HG03108 (cell line): ENCODE results near the gene HERPUD1.
"Not testable (repeated sequence)": the region's sequence is repeated elsewhere in the genome, so short reads cannot be mapped to it uniquely, and the experiment has no call there.

Experiments used
- ATAC-seq: cut with Tn5 transposase; IDR thresholded peaks from one replicate; pipeline ENCODE4 v1.9.1; 2021; ENCODE audit warnings: moderate library complexity; ENCODE audit not compliant: unreplicated experiment

HERPUD1 gene

DNA sequence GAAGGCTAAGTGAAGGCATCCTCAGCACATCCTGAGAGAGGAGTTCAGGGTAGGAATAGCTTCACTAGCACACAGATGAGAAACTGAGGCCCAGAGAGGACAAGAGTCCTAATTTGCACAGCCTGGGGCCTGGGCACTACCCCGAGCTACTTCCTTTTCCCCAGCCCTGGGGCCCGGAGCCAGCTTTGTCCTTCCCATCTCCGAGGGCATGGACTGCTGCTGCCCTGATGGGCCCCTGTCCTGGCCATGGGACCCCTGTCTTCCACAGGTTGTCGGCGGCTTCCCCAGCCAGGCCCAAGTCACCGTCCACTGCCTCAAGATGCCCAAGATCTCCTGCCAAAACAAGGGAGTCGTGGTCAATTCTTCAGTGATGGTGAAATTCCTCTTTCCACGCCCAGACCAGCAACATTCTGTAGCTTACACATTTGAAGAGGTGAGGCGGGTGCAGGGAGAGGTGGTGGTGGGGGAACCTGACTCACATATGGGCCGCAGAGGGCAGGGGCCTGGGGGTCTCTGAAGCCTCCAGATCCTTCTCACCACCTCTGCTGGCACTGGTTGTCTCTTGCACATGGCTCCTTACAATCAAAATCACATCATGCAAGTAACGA lies 46.0 kb downstream of the HERPUD1 start:
- ATAC-seq: no peak

DNA sequence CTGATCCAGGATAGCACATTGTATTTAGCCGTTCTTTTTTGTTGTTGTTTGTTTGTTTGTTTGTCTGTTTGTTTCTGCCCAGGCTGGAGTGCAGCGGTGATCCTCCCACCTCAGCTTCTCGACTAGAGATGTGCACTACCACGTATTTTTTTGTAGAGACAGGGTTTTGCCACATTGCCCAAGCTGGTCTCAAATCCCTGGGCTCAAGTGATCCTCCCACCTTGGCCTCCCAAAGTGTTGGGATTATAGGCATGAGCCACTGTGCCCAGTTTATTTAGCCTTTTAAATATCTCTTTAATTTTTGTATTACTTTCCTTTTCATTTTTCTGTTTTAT lies 48.2 kb downstream of the HERPUD1 start:
- no peak for ATAC-seq

DNA sequence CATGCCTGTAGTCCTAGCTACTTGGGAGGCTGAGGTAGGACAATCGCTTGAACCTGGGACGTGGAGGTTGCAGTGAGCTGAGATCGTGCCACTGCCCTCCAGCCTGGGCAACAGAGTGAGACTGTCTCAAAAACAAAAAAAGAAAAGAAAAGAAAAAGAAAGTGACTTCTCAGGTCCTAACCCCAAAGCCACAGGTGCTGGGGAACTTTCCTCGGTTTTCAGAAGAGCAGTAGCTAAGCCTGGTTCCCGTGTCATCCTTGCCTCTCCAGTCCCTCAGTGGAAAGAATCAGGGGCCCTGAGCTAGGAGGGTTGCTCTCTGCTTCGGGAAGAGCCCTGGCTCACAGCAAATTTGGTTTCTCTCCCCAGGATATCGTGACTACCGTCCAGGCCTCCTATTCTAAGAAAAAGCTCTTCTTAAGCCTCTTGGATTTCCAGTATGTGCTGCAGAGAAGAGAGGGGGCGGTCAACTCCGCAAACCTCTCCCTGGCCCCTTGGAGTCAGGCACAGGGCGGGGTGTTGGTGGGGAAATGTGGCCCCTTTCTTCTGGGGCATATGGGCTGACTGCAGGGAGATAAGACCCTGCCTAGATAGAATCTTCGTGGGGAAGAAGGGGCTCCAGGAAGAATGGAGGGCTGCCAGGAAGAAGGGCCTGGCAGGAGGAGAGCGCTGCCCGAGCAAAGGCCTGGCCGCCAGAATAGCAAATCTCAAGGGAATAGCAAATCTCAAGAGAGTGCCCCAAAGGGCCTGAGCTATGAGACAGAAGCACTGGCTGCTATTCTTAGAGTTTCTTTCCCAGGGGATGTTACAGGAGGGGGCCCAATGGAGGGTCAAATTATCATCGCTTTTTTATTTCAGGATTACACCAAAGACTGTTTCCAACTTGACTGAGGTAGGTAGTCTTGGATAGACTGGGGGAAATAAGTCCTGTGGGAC lies 49.1 kb downstream of the HERPUD1 start:
- ATAC-seq: no peak

GRCh38 chr16:56981729-56982271 lies 49.9 kb downstream of the HERPUD1 start:
- no peak for ATAC-seq

GRCh38 chr16:56982695-56983094 lies 50.8 kb downstream of the HERPUD1 start:
- ATAC-seq: no peak

- no peak for ATAC-seq
Measured at GRCh38 chr16:56983211-56983751, 51.3 kb downstream of the HERPUD1 start.

DNA sequence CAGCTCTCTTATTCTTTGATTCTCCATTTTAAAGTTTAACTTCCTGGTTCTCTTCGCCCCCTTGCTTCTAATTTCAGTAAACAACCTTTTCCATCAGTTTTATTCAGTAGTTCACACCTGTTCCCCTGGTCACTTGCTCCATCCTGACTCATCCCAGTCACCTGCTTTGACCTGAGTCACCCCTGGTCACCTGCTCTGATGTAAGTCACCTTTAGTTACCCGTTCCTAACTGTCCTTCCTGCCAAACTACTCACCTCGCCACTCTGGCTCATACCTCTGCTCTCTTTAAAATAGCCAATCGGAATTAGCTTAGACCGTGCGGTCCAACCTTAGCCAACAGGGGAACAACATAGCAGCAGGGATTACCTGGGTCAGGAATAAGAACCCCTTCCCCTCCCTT lies 52.7 kb downstream of the HERPUD1 start:
- ATAC-seq: no peak

- ATAC-seq: no peak
Measured at GRCh38 chr16:56985288-56985961, 53.5 kb downstream of the HERPUD1 start.

- no peak for ATAC-seq
Measured at GRCh38 chr16:56985962-56986360, 54.0 kb downstream of the HERPUD1 start.

DNA sequence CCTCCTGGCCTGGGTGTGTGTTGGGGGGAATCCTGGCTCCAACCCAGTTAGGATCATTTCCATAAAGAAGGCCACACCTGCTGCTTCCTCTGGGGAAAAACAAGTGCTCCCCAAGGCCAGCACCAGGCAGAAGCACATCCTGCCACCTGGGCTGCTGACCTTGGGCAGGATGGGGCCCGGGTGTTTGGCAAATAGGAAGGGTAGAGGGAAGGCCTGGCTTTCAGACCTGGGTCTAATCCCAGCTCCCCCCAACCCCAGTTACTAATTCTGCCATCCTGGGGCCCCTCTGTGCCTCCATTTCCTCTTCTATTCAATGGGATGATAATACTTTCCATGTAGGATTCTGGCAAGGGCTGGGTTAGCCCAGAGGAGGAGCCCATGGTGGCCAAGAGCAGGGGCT lies 54.4 kb downstream of the HERPUD1 start:
- ATAC-seq: no peak

GRCh38 chr16:56986908-56987307 lies 55.0 kb downstream of the HERPUD1 start:
- not testable (repeated sequence) for ATAC-seq

- no peak for ATAC-seq
Measured at GRCh38 chr16:56987692-56988091, 55.8 kb downstream of the HERPUD1 start.

DNA sequence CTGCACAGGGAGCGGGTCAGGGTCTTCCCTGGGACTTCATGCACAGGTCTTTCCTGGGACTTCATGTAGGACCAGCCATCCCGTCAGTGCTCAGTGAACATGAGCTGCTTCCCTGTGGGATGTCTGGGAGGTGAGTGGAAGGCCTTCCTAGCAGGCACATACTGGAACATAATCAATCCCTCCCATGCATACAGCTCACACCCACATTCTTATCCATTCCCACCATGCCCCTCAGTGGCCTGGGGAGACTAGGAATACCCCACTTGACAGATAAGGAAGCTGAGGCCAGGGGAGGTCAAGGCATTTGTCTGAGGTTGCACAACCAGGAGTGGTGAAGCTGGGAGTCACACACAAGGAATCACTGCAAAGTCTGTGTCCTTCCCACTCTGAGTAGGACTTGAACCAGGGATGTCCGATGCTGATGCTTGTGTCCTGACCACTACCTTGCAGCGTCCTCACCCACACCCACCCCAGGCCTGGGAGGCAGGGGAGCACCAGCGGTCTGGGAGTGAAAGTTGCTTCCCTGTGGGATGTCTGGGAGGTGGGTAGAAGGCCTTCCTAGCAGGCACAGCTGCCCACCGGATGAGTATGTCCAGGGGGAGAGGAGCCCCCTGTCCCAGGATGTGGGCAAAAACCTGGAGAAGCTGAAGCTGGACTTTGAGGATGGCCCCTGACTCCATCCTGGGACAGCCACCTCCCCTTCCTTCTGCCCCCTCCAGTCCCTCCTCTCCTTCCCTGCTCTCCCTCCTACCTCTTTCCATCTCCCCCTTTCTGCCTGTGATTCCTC lies 56.4 kb downstream of the HERPUD1 start:
- no peak for ATAC-seq

- ATAC-seq: peak; percentile 64
Measured at GRCh38 chr16:56988948-56989945, 57.3 kb downstream of the HERPUD1 start, which contains the start of gene NLRC5. Gene NLRC5, plus strand, starts transcription at chr16:56989557. Its CDS starts 31,156 bp downstream, at chr16:57020713.

- no peak for ATAC-seq
Measured at GRCh38 chr16:56989988-56990387, 58.0 kb downstream of the HERPUD1 start.

GRCh38 chr16:56990407-56991286 lies 58.7 kb downstream of the HERPUD1 start:
- no peak for ATAC-seq

GRCh38 chr16:56992431-56992830 lies 60.5 kb downstream of the HERPUD1 start:
- ATAC-seq: not testable (repeated sequence)

- ATAC-seq: no peak
Measured at GRCh38 chr16:56993204-56993603, 61.3 kb downstream of the HERPUD1 start.
